BJ (cell line): ENCODE results near the gene DRC7. TPM values are rescaled to one million over a fixed set of nuclear protein-coding genes. Genes with fewer than 3 reads are reported as not detected.

ENCODE experiments used
- CTCF ChIA-PET: fragments of 350-600 bp; formaldehyde crosslinking; extraction: SDS; loops from one replicate; lab custom pipeline; 2021; ENCODE audit warnings: antibody characterized with exemption, inconsistent platforms; lab: Yijun Ruan, JAX
- POLR2A ChIA-PET: fragments of 300-600 bp; sonication (Branson Sonifier 250); formaldehyde crosslinking; extraction: SDS; loops from one replicate; lab custom pipeline; 2021; ENCODE audit warnings: antibody characterized with exemption; lab: Charles Lee
- DNase-seq: peaks from one replicate; pipeline ENCODE4 v3.0.0-alpha.2; 2011; ENCODE audit warnings: low read depth
- H3K27me3 ChIP-seq: 2 replicates; pipeline ENCODE4 v1.6.0; 2011; ENCODE audit warnings: low read length; ENCODE audit not compliant: control insufficient read depth, insufficient read depth
- H3K36me3 ChIP-seq: 2 replicates; pipeline ENCODE4 v1.5.1; 2011; ENCODE audit warnings: low read length; ENCODE audit not compliant: control insufficient read depth, insufficient read depth
- H3K4me3 ChIP-seq: 2 replicates; pipeline ENCODE4 v1.5.1; 2011; ENCODE audit warnings: low read depth, mild to moderate bottlenecking, control low read depth, low read length
- CTCF ChIP-seq: IDR thresholded peaks from 2 replicates; pipeline ENCODE4 v1.5.1; 2011; ENCODE audit warnings: low read depth, mild to moderate bottlenecking, control low read depth, inconsistent platforms, low read length, moderate library complexity; ENCODE audit not compliant: insufficient read depth
- polyA plus RNA-seq: library from polyadenylated mRNA; depleted of rRNA; stranded (reverse); fragments of >200 nt; gene quantifications from 2 replicates; pipeline ENCODE4 v1.2.3, GENCODE V29; 2011

Gene DRC7
- polyA plus RNA-seq, 1 experiment: not detected

- CTCF ChIA-PET: interaction anchor here (1.1 to 4.2 kb wide), 3 partner anchors 13 to 165 kb away, joined by 3 to 22 read pairs (median 3); no protein-coding TSS in a partner anchor
- no peaks in the 10 kb centered on the region for H3K27me3 ChIP-seq
- H3K36me3 ChIP-seq: peaks cover 2% of the 10 kb centered on the region
- no peak overlapping the region for H3K4me3 ChIP-seq
- no peak for DNase-seq
- POLR2A ChIA-PET: interaction anchor here (0.6 kb wide), 1 partner anchor 51 kb away, joined by 4 read pairs; no protein-coding TSS in a partner anchor
- TF ChIP-seq CTCF: no peak
Observed at GRCh38 chr16:57741660-57742191, 47.1 kb downstream of the DRC7 start.

- no peak for DNase-seq
- peaks cover 2% of the 10 kb centered on the region for H3K36me3 ChIP-seq
- no peak overlapping the region for H3K4me3 ChIP-seq
- no peak for TF ChIP-seq CTCF
- H3K27me3 ChIP-seq: no peaks in the 10 kb centered on the region
- POLR2A ChIA-PET: no interaction called here
- CTCF ChIA-PET: interaction anchor here (0.6 to 4.2 kb wide), 3 partner anchors 12 to 202 kb away, joined by 3 to 22 read pairs (median 3); no protein-coding TSS in a partner anchor
Observed at GRCh38 chr16:57742543-57742942, 47.9 kb downstream of the DRC7 start.

DNA sequence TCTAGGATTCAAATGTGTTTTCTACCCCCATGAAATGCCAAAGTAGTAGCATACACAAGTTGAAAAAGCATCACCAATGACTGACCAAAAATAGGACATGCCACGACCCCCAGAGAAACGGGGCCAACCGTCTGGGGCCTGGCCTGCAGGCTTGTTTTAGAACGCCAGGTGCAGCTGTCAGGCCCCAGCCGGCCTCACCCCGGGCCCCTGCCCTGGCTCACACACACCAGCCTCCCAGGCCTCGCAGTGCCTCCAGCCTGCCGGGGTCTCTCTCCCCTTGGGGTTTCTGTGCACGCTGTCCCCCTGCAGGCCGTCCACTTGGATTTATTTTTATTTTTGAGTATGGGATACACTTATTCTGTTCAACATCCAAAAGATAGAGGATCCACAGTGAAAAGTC lies 48.9 kb downstream of the DRC7 start:
- ChIA-PET POLR2A (no interaction called here), CTCF (no interaction called here)
- no peak for TF ChIP-seq CTCF
- H3K36me3 ChIP-seq: peaks cover 2% of the 10 kb centered on the region
- H3K27me3 ChIP-seq: no peaks in the 10 kb centered on the region
- DNase-seq: no peak
- no peak overlapping the region for H3K4me3 ChIP-seq

GRCh38 chr16:57743886-57744641 lies 49.5 kb downstream of the DRC7 start:
- POLR2A ChIA-PET: no interaction called here

More at GRCh38 chr16:57743886-57744641, 49.5 kb downstream of the DRC7 start:
- CTCF ChIA-PET: interaction anchor here (0.8 to 0.9 kb wide), 2 partner anchors 14 to 257 kb away, joined by 3 to 4 read pairs; partner anchors contain the start of gene USB1
- TF ChIP-seq CTCF: no peak
- no peak for DNase-seq
- H3K27me3 ChIP-seq: no peaks in the 10 kb centered on the region
- H3K4me3 ChIP-seq: no peak overlapping the region
- peaks cover 2% of the 10 kb centered on the region for H3K36me3 ChIP-seq
